ENCODE data around the gene PAM16.
A peak's percentile ranks its signal among the peaks of the same experiment; 100 is the strongest.
"Not testable (repeated sequence)": the region's sequence is repeated elsewhere in the genome, so short reads cannot be mapped to it uniquely, and the experiment has no call there.

Gene PAM16

GRCh38 chr16:4334724-4335495, 16.2 kb downstream of the PAM16 start:
- no peak overlapping the region for H3K9ac ChIP-seq (ENCODE audit: low read length)
- no peak overlapping the region for H3K4me3 ChIP-seq (ENCODE audit: low read depth in 1 of 2, low read length in 2 of 2)
- H3K27me3 ChIP-seq (ENCODE audit: control insufficient read depth in 1 of 2, insufficient read depth in 2 of 2, low read length in 2 of 2) = no peaks in the 10 kb centered on the region
- H3K36me3 ChIP-seq (ENCODE audit: insufficient read depth, low read length) = peaks cover 11% of the 10 kb centered on the region
- no peaks in the 10 kb centered on the region for H3K9me3 ChIP-seq (ENCODE audit: low read length)
- peaks cover 9% of the 10 kb centered on the region for H3K4me1 ChIP-seq (ENCODE audit: insufficient read depth, low read length)
- no peak overlapping the region for H3K27ac ChIP-seq (ENCODE audit: low read depth, low read length)

GRCh38 chr16:4333714-4334113, 17.4 kb downstream of the PAM16 start:
- Histone ChIP-seq H3K36me3 (ENCODE audit: insufficient read depth, low read length) (peaks cover 11% of the 10 kb centered on the region), H3K4me1 (ENCODE audit: insufficient read depth, low read length) (peaks cover 17% of the 10 kb centered on the region)
- H3K4me3 ChIP-seq (ENCODE audit: low read depth in 1 of 2, low read length in 2 of 2); H3K27ac ChIP-seq (ENCODE audit: low read depth, low read length); H3K27me3 ChIP-seq (ENCODE audit: control insufficient read depth in 1 of 2, insufficient read depth in 2 of 2, low read length in 2 of 2); H3K9ac ChIP-seq (ENCODE audit: low read length); H3K9me3 ChIP-seq (ENCODE audit: low read length): not testable (repeated sequence)

GRCh38 chr16:4333308-4333638, 17.8 kb downstream of the PAM16 start:
- Histone ChIP-seq H3K4me1 (ENCODE audit: insufficient read depth, low read length) (peaks cover 22% of the 10 kb centered on the region), H3K4me3 (ENCODE audit: low read depth in 1 of 2, low read length in 2 of 2) (no peak overlapping the region), H3K27ac (ENCODE audit: low read depth, low read length) (no peak overlapping the region), H3K36me3 (ENCODE audit: insufficient read depth, low read length) (peaks cover 11% of the 10 kb centered on the region), H3K9ac (ENCODE audit: low read length) (no peak overlapping the region), H3K9me3 (ENCODE audit: low read length) (no peaks in the 10 kb centered on the region), H3K27me3 (ENCODE audit: control insufficient read depth in 1 of 2, insufficient read depth in 2 of 2, low read length in 2 of 2) (no peaks in the 10 kb centered on the region)

GRCh38 chr16:4332623-4333307, 18.4 kb downstream of the PAM16 start:
- Histone ChIP-seq H3K36me3 (ENCODE audit: insufficient read depth, low read length) (peaks cover 11% of the 10 kb centered on the region), H3K9ac (ENCODE audit: low read length) (no peak overlapping the region), H3K9me3 (ENCODE audit: low read length) (no peaks in the 10 kb centered on the region), H3K4me3 (ENCODE audit: low read depth in 1 of 2, low read length in 2 of 2) (no peak overlapping the region), H3K27me3 (ENCODE audit: control insufficient read depth in 1 of 2, insufficient read depth in 2 of 2, low read length in 2 of 2) (no peaks in the 10 kb centered on the region), H3K4me1 (ENCODE audit: insufficient read depth, low read length) (peaks cover 23% of the 10 kb centered on the region), H3K27ac (ENCODE audit: low read depth, low read length) (no peak overlapping the region)

- H3K27ac ChIP-seq (ENCODE audit: low read depth, low read length) = no peak overlapping the region
Observed at GRCh38 chr16:4332083-4332482, 19.0 kb downstream of the PAM16 start.

GRCh38 chr16:4330277-4330874, 20.7 kb downstream of the PAM16 start:
- H3K36me3 ChIP-seq (ENCODE audit: insufficient read depth, low read length) = peaks cover 9% of the 10 kb centered on the region
- H3K4me1 ChIP-seq (ENCODE audit: insufficient read depth, low read length) = peaks cover 30% of the 10 kb centered on the region
- no peak overlapping the region for H3K4me3 ChIP-seq (ENCODE audit: low read depth in 1 of 2, low read length in 2 of 2)
- no peak overlapping the region for H3K9ac ChIP-seq (ENCODE audit: low read length)
- no peak overlapping the region for H3K27ac ChIP-seq (ENCODE audit: low read depth, low read length)
- H3K27me3 ChIP-seq (ENCODE audit: control insufficient read depth in 1 of 2, insufficient read depth in 2 of 2, low read length in 2 of 2) = no peaks in the 10 kb centered on the region
- no peaks in the 10 kb centered on the region for H3K9me3 ChIP-seq (ENCODE audit: low read length)

More at GRCh38 chr16:4332083-4332482, 19.0 kb downstream of the PAM16 start:
- Histone ChIP-seq H3K4me1 (ENCODE audit: insufficient read depth, low read length) (peaks cover 25% of the 10 kb centered on the region), H3K36me3 (ENCODE audit: insufficient read depth, low read length) (peaks cover 11% of the 10 kb centered on the region), H3K9me3 (ENCODE audit: low read length) (no peaks in the 10 kb centered on the region), H3K4me3 (ENCODE audit: low read depth in 1 of 2, low read length in 2 of 2) (no peak overlapping the region), H3K9ac (ENCODE audit: low read length) (no peak overlapping the region), H3K27me3 (ENCODE audit: control insufficient read depth in 1 of 2, insufficient read depth in 2 of 2, low read length in 2 of 2) (no peaks in the 10 kb centered on the region)

- no peaks in the 10 kb centered on the region for H3K27me3 ChIP-seq (ENCODE audit: control insufficient read depth in 1 of 2, insufficient read depth in 2 of 2, low read length in 2 of 2)
- peak overlapping the region; percentile 45 for H3K9ac ChIP-seq (ENCODE audit: low read length)
- H3K27ac ChIP-seq (ENCODE audit: low read depth, low read length) = peak overlapping the region; percentile 69
- H3K4me3 ChIP-seq (ENCODE audit: low read depth in 1 of 2, low read length in 2 of 2) = peak overlapping the region in 1 of 2 donors; percentile 59
- H3K9me3 ChIP-seq (ENCODE audit: low read length) = no peaks in the 10 kb centered on the region
- H3K4me1 ChIP-seq (ENCODE audit: insufficient read depth, low read length) = peaks cover 43% of the 10 kb centered on the region
- no peaks in the 10 kb centered on the region for H3K36me3 ChIP-seq (ENCODE audit: insufficient read depth, low read length)
Observed at GRCh38 chr16:4328782-4329775, 22.0 kb downstream of the PAM16 start.

- H3K4me3 ChIP-seq (ENCODE audit: low read depth in 1 of 2, low read length in 2 of 2) = peak overlapping the region; percentile 54 to 59
- peaks cover 51% of the 10 kb centered on the region for H3K4me1 ChIP-seq (ENCODE audit: insufficient read depth, low read length)
- H3K36me3 ChIP-seq (ENCODE audit: insufficient read depth, low read length) = no peaks in the 10 kb centered on the region
- H3K27me3 ChIP-seq (ENCODE audit: control insufficient read depth in 1 of 2, insufficient read depth in 2 of 2, low read length in 2 of 2) = no peaks in the 10 kb centered on the region
- no peaks in the 10 kb centered on the region for H3K9me3 ChIP-seq (ENCODE audit: low read length)
- H3K27ac ChIP-seq (ENCODE audit: low read depth, low read length) = peak overlapping the region; percentile 69
- H3K9ac ChIP-seq (ENCODE audit: low read length) = peak overlapping the region; percentile 45
Observed at GRCh38 chr16:4328046-4328781, 22.9 kb downstream of the PAM16 start.

- Histone ChIP-seq H3K4me1 (ENCODE audit: insufficient read depth, low read length) (peaks cover 54% of the 10 kb centered on the region), H3K9me3 (ENCODE audit: low read length) (no peaks in the 10 kb centered on the region), H3K27me3 (ENCODE audit: control insufficient read depth in 1 of 2, insufficient read depth in 2 of 2, low read length in 2 of 2) (no peaks in the 10 kb centered on the region), H3K4me3 (ENCODE audit: low read depth in 1 of 2, low read length in 2 of 2) (peak overlapping the region; percentile 54 to 59), H3K27ac (ENCODE audit: low read depth, low read length) (peak overlapping the region; percentile 75), H3K9ac (ENCODE audit: low read length) (no peak overlapping the region), H3K36me3 (ENCODE audit: insufficient read depth, low read length) (no peaks in the 10 kb centered on the region)
Observed at GRCh38 chr16:4327386-4328045, 23.6 kb downstream of the PAM16 start.

- Histone ChIP-seq H3K27ac (ENCODE audit: low read depth, low read length) (peak overlapping the region; percentile 82), H3K27me3 (ENCODE audit: control insufficient read depth in 1 of 2, insufficient read depth in 2 of 2, low read length in 2 of 2) (no peaks in the 10 kb centered on the region), H3K4me3 (ENCODE audit: low read depth in 1 of 2, low read length in 2 of 2) (no peak overlapping the region), H3K36me3 (ENCODE audit: insufficient read depth, low read length) (no peaks in the 10 kb centered on the region), H3K9ac (ENCODE audit: low read length) (peak overlapping the region; percentile 39), H3K4me1 (ENCODE audit: insufficient read depth, low read length) (peaks cover 61% of the 10 kb centered on the region), H3K9me3 (ENCODE audit: low read length) (no peaks in the 10 kb centered on the region)
Observed at GRCh38 chr16:4325253-4325758, 25.8 kb downstream of the PAM16 start.
